Measurements from ENCODE around the gene HEXB.
A peak's percentile ranks its signal among the peaks of the same experiment; 100 is the strongest.
"Not testable (repeated sequence)": the region's sequence is repeated elsewhere in the genome, so short reads cannot be mapped to it uniquely, and the experiment has no call there.

The HEXB gene

DNA sequence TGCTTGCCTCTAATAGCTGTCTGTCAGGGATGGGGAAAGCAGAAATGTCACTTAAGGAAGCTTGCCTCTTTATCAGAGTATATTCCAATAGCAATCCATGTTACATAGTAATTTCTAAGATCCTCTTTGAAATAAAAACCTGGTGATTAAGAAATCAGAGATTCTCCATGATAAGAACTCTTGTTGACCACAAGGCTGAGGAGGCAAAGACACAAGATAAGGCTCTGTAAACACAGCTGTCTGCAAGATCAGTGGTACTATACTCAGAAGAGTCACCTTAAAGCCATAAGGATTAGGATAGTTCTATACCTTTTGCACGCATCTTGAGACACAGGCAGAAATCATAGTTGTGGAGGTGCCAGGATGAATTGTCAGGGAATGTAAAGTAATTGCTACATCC is 40.3 kb downstream of the HEXB start:
- DNase-seq (ENCODE audit: extremely low read depth in 1 of 2, low read depth in 1 of 2) = no peak

GRCh38 chr5:74736759-74737158 is 51.7 kb downstream of the HEXB start:
- no peak for DNase-seq (ENCODE audit: extremely low read depth in 1 of 2, low read depth in 1 of 2)

DNA sequence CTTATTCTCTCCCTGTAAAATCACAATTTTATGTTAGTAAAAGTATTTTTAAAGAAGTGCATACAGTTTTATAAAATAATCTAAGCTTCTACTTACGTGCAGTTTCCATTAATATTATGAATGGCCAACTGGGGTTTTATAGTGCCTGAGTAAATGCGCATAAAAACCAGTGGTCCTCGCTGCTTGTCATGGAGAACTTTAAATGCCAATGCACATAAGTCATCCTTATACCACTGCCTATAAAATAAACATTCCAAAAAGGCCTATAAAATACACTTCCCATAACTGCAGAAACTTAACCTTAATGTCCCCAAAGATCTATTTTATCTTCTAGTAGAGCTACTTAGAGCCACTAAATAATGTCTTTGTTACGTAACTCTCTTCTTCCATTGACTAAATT is 53.4 kb downstream of the HEXB start:
- no peak for DNase-seq (ENCODE audit: extremely low read depth in 1 of 2, low read depth in 1 of 2)

- not testable (repeated sequence) for DNase-seq (ENCODE audit: extremely low read depth in 1 of 2, low read depth in 1 of 2)
Observed at GRCh38 chr5:74748742-74749141, 63.7 kb downstream of the HEXB start.

- no peak for DNase-seq (ENCODE audit: extremely low read depth in 1 of 2, low read depth in 1 of 2)
Observed at GRCh38 chr5:74761241-74761640, 76.2 kb downstream of the HEXB start.

DNA sequence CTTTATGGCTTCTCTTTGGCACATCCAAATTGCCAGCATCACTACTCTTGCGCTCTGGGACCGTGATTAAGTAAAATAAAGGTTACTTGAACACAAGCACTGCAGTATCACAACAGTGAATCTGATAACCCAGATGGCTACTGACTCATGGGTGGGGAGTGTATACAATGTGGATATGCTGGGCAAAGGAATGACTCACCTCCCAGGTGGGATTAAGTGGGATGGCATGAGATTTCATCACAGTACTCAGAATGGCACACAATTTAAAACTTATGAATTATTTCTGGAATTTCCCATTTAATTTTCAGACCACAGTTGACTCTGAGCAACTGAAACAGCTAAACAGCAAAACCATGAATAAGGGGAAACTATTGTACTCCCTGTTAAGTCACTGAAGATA is 77.6 kb downstream of the HEXB start:
- DNase-seq (ENCODE audit: extremely low read depth in 1 of 2, low read depth in 1 of 2) = peak in 1 of 2 donors; percentile 36

- DNase-seq (ENCODE audit: extremely low read depth in 1 of 2, low read depth in 1 of 2) = no peak
Observed at GRCh38 chr5:74763504-74763903, 78.5 kb downstream of the HEXB start.

- no peak for DNase-seq (ENCODE audit: extremely low read depth in 1 of 2, low read depth in 1 of 2)
Observed at GRCh38 chr5:74765201-74765600, 80.2 kb downstream of the HEXB start.

- no peak for DNase-seq (ENCODE audit: extremely low read depth in 1 of 2, low read depth in 1 of 2)
Observed at GRCh38 chr5:74765929-74766328, 80.9 kb downstream of the HEXB start.

DNA sequence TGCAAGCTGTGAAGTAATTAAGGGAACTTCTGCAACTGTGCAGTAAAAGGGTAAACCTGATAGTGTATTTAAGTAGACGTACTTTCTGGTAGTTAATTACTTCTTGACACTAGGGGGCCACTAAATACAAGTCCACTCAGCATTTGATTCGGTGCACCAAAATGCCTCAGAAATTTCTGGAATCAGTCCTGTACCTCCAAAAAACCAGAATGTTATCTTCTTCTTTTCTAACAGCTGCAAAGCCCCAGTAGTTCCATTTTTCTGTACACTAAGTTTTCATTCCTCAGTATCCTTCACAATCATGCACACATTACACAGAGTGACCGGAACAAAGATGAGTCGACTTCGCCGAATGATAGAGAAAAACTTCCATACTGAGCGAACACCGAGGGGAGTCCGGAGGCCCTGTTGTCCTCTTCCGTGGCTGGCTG is 81.4 kb downstream of the HEXB start:
- DNase-seq (ENCODE audit: extremely low read depth in 1 of 2, low read depth in 1 of 2) = no peak

DNA sequence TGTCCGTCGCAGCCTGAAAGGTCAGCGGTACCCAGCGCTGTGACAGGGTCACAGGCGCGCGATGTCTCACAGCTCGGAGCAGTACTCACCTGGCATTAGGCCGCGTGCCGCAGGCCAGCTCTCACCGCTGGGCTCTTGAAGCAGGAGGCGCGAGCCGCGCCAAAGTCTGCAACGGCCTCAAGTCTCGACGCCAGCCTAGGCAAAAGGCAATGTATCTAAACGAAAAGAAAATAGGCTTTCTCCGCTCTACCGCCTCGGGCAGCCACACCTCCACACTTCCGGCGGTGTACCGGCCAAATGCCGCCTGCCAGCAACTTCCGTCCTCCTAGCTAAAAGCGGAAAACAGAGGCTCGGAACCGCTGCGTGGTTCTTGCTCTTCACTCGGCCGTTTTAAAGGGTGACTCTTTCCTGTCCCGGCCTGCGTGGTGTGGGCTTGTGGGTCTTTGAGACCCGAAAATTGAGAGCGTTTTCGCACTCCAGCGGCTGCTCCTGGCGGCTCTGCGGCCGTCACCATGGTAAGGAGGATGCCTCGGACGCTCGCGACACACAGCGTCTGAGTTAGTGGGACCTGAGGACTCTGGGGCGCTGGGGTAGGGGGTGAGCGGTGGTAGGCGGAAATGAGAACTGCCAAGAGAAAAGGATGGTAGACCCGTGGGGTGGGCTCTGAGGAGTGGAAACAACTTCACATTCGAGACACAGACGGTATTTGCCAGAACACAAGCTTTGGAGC is 82.0 kb downstream of the HEXB start, which contains the start of the genes GFM2 and NSA2:
GFM2 (minus strand) TSS at position 269 of the 730 bp plus-strand sequence. CDS start 3,375 bp downstream, outside the sequence.
NSA2 (plus strand) TSS at position 401 of the 730 bp plus-strand sequence; CDS start at position 513, 112 bp downstream.
- peak; percentile 81 to 87 for DNase-seq (ENCODE audit: extremely low read depth in 1 of 2, low read depth in 1 of 2)

DNA sequence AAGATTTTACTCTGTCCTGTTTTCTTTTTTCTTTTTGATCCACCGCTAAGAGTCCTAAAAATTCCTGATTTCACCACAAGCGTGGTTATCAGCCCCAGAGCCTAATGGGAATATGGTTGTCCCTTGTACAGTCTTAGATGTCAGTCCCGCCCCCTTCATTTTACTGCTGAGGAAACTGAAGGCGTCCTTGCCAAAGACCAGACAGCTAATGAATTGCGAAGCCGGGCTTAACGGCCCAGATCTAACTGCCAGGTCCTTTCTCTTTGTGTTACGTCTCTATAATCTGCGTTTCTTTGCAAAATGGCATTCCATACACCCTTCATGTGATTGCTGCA is 82.5 kb downstream of the HEXB start:
- DNase-seq (ENCODE audit: extremely low read depth in 1 of 2, low read depth in 1 of 2) = no peak

Data from stimulated activated CD8-positive, alpha-beta memory T cell treated with anti-CD3 and anti-CD28 coated beads, Interleukin-7, amount 100 ng/mL, for 48 hours (primary cell).